Fibroblast of skin of back (primary cell): ENCODE results near the gene ADGRB3.
"Not testable (repeated sequence)": the region's sequence is repeated elsewhere in the genome, so short reads cannot be mapped to it uniquely, and the experiment has no call there.

ENCODE experiments used
- DNase-seq: peaks from one replicate; pipeline ENCODE4 v3.0.0-alpha.2; 2013

ADGRB3 gene

DNA sequence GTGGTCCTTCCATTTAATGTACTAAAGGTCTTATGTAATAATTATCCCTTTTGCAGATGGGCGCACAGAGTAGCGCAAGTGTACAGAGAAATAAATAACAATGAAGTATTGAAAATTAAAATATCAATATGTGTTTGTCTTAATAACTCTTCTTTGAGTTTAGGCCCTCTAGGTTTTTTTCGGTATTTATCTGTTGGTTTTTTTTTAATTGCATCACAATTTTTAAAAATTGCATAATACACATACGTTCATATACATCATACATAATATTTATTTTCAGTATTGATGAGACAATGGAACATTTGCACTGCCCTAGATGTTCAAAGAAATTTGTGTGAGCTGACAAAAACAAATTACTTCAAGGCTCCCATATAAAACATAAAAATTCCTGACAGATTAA is 15.1 kb downstream of the ADGRB3 start:
- no peak for DNase-seq

DNA sequence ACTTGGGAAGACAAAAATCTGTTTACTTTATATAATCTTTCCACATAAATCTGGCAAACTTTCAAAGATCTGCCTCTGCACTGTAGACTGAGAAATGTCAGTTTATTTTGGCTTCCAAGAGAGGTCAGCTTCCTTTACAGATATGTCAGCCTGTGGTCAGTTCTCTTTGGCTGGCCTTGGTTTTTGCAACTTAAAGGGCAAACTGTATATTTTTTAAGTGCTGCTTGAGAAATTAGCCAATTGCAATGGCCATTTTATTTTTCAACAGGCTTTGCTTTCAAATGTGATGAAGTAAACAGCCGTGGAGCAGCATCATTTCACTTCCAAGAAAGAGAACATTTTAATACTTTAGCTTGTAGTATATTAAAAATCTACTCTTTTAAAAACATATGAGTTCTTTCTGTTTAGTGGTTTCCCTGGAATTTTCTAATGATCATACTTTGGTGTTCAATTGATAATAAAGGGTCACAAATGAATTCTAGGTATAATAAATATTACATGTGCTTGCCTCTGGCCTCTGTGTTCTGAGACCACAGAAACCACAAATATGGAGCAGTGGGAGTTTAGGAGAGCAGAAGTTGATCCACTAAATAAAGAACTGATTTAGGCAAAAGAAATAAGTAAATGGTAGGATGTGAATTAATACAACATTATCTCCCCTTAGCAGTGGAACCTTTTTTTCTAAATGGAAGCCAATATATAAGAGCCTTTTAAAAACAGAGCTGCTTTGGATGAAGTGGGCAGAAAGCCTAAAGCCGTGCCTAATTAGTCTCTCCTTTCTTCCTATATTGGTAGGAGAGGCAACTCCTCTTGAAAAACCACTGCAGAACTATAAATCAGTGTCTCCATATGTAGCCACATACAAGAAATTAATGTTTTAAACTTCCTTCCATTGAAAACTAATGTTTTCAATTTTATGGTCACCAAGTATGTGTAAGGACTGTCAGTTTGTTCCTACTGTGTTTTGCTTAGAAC is 16.2 kb downstream of the ADGRB3 start:
- peak; percentile 39 for DNase-seq

GRCh38 chr6:68652117-68652536 is 17.0 kb downstream of the ADGRB3 start:
- DNase-seq: no peak

GRCh38 chr6:68653074-68653705 is 18.1 kb downstream of the ADGRB3 start:
- no peak for DNase-seq

GRCh38 chr6:68653706-68654089 is 18.6 kb downstream of the ADGRB3 start:
- no peak for DNase-seq

- DNase-seq: no peak
These were observed 19.1 kb downstream of the ADGRB3 start for GRCh38 chr6:68654134-68654533.

DNA sequence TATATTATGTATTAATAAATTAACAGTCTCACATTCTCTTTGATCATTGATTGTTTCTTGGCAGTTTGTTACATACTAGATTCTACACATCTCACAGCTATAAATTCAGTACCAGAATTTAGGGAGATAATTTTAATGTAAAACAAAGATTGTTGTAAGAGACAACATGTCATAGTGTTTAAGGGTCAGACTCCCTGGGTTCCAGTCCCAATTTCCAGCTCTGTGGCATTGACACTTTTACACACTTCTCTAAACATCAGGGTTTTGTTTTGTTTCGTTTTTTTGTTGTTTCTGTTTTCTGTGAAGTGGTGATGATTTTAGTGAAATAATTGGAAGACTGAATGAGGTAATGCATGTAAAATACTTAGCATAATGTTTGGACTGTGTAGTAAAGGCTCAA is 19.9 kb downstream of the ADGRB3 start:
- DNase-seq: no peak

DNA sequence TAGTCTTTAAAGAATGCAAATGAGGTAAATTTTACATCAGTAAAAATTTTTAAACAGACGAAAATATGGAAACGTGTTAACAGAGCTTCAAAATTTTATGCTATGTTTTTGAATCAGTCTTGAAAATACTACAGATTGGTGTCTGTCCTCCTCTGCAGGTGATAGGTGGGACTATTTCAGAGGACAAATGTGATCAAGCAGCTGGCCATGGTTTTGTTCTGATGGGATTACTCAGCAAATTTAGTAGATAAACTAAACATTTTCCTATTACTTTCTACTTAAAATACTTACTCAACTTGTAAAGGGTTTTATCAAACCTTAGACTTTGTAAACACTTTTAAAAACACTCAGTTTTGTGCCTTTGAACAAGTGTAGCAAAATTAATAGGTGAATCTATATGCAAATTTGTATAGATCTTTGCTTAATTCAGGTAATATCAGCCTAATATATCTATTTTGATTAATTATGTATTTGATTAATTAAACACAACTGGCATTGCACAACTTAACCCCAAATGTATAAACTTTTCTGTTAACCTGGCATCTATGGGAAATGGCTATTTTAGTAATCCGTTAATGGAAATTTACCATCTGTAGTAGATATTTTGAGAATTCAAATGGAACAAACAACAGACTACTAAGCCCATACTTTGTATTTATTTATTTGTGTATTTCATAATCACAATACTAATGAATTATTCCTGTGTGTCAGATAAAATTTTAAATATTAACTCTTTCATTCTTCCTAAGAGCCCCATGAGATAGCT is 22.5 kb downstream of the ADGRB3 start:
- no peak for DNase-seq

- DNase-seq: no peak
These were observed 23.3 kb downstream of the ADGRB3 start for GRCh38 chr6:68658338-68658737.

DNA sequence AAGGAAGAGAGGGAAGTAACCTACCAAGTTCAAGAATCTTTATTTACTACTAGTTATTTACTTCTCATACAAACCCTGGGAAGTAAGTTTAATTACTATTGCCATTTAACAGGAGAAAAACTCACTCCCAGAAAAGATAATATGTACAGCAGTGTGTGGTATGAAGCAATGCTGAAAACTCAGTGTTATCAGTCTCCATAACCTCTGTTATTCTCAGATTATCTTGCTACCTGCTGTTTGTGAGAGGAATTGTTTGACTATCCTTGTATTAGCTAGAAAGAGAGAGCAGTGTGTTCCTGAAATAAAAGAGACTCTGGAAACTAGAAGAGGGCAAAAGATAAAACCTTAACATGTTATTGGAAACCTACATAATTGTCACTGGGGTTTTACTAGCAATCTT is 38.2 kb downstream of the ADGRB3 start:
- DNase-seq: no peak

DNA sequence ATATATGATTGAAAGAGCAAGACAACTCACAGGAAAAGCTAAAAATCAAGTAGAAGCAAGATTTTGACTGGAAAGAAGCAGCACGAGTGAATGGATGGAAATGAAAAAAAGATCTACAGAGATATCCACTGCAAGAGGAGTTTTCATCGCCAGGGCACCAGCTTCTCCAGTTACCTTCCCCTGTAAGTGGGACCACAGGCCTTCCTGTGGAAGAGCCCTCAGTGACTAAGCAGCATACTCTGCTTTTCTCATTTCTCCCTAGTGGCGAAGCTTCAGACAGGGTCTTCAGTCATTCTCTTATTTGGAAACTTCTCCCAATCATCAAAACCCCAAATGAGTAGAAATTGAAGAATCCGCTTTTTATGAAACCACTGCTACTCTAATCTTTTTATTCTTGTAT is 40.5 kb downstream of the ADGRB3 start:
- DNase-seq: no peak

- DNase-seq: not testable (repeated sequence)
These were observed 41.0 kb downstream of the ADGRB3 start for GRCh38 chr6:68676094-68676493.

DNA sequence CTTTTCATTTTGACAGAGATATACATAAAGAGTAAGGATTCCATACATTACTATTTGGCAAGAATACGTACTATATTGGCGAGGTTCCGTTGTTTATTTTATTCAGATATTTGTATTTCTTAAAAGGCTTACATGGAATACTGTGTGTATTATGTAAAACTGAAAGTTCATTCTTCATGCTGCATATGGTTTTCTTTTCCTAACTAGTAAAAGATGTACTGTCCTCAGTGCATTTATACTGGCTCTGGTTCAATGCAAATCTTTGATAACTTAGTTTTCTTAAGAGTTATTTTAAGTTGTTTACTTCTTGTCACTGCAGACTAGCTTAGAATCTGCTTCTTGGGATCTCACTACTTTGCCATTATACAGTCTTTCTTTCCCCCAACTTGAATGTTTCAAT is 42.0 kb downstream of the ADGRB3 start:
- peak; percentile 5 for DNase-seq

GRCh38 chr6:68679399-68679798 is 44.3 kb downstream of the ADGRB3 start:
- DNase-seq: no peak

- DNase-seq: no peak
These were observed 45.2 kb downstream of the ADGRB3 start for GRCh38 chr6:68680264-68680663.

- DNase-seq: no peak
These were observed 54.8 kb downstream of the ADGRB3 start for GRCh38 chr6:68689910-68690309.

DNA sequence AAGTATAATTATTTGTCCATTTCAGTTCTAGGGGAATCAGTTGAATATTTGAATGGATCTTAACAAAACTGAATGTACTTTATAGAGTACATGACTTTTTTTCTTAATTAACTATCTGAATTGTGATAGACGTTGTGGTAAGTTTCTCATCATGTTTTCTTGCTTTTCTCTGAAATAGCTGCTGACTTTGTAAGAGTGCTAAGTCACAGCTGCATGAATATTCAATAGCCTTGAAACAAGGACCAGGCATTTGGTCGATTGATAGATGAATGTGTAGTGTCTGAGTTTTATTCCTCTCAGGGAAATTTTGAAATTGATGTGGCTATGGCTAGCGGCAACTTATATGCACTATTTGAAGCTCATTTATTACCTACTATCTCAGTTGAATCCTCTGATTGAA is 56.0 kb downstream of the ADGRB3 start:
- no peak for DNase-seq

- DNase-seq: no peak
These were observed 58.2 kb downstream of the ADGRB3 start for GRCh38 chr6:68693271-68693670.

DNA sequence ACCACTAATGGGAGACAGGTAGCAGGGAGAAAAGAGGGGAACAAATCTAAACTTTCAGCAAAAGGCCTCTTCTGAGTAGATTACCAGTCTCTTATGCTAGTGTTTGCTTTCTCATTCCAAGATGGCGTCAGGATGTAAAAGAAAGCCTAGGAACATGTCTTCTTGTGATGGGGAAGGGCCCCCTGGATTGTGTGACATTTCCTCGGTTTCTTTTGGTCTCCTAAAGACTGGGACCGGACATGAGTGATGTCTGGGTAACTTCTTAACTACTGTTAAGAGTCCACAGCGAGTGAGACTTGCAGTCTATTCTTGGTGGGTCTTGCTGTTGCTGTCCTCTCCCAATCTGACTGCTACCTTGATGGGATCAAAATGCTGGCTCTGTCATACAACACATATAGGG is 60.3 kb downstream of the ADGRB3 start:
- DNase-seq: no peak

DNA sequence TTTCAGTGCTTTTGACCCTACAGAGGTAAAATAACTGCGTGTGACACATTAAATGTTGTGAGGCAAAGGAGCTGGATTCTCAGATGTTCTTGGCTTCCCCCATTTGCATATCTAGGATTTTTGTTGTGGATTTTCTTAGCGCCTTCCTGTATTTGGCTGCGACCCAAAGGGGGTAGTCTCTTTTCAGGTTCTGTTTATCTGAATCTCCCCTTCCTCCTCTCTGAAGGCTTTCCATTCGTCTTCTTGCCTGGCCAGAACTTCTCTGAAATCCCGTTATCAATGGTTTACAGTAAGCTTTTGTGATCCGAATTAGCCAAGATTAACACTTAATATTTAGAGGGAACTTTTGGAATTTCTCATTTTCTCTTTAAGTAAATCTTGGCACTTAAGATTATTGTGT is 60.8 kb downstream of the ADGRB3 start:
- no peak for DNase-seq

DNA sequence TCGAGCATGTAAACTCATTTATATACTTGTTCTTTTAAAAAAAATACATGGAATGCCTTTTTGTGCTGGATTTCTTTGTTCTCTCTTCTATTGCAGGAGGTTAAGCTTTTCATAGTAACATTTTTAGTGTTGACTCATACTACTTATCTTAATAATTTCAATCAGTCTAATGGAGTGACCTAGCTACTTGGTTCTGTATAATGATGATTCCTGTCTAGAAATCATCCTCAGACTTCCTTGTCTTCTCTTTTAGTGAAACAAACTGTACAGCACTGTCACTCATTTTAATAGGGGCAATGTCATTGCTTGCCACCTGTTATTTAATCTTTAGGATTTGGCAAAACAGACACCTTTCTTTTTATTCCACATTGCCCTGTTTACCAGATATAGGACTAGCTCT is 62.3 kb downstream of the ADGRB3 start:
- DNase-seq: no peak

DNA sequence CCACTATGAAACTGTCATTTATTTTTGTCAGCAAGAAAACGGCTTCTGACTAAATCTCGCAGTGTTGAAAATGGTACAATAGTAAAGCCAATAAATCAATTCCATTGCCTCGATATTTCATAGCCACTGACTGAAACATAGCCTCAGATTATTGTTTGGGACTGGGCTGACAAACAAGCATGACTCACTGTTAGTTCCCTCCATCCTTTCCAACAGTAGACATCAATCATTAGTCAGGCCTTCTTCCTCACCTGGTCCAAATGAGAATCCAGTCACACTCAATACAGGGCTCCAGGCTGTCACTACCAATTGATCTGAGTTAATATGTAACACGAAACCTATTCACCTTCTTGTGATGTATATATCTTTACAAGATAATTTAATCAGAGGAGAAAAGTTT is 66.1 kb downstream of the ADGRB3 start:
- DNase-seq: no peak

GRCh38 chr6:68704485-68704884 is 69.4 kb downstream of the ADGRB3 start:
- DNase-seq: no peak
